SU-DHL-6 (cell line): ENCODE measurements around the gene SLC25A4.

Experiments used
- CTCF ChIP-seq: fragments of 200-600 bp; sonication (generic); IDR thresholded peaks from one replicate; pipeline ENCODE4 v1.5.1; 2017; ENCODE audit warnings: antibody characterized with exemption, mild to moderate bottlenecking, low read length, moderate library complexity; ENCODE audit not compliant: insufficient read depth, poor library complexity, severe bottlenecking
- EZH2phosphoT487 ChIP-seq: fragments of 200-600 bp; sonication (generic), shearing (Covaris generic); conservative IDR thresholded peaks from 2 replicates; pipeline ENCODE4 v1.6.1; 2018; ENCODE audit warnings: mild to moderate bottlenecking, antibody characterized with exemption, low read length, moderate library complexity, mixed read lengths

- TF ChIP-seq CTCF (no peak), EZH2phosphoT487 (no peak)
Measured at GRCh38 chr4:185108185-185108584, 34.9 kb upstream of the SLC25A4 start.
